Measurements from ENCODE around the gene GINS3.

The GINS3 gene

GRCh38 chr16:58451265-58451689 is 59.0 kb downstream of the GINS3 start:
- Histone ChIP-seq H3K4me1 (ENCODE audit: insufficient read depth, low read length) (no peaks in the 10 kb centered on the region), H3K36me3 (ENCODE audit: insufficient read depth, low read length) (no peaks in the 10 kb centered on the region), H3K9ac (ENCODE audit: low read depth, low read length) (no peak overlapping the region), H3K9me3 (ENCODE audit: control insufficient read depth, insufficient read depth, low read length) (no peaks in the 10 kb centered on the region)

- no peaks in the 10 kb centered on the region for H3K36me3 ChIP-seq (ENCODE audit: insufficient read depth, low read length)
- no peaks in the 10 kb centered on the region for H3K4me1 ChIP-seq (ENCODE audit: insufficient read depth, low read length)
- H3K9me3 ChIP-seq (ENCODE audit: control insufficient read depth, insufficient read depth, low read length) = no peaks in the 10 kb centered on the region
- H3K9ac ChIP-seq (ENCODE audit: low read depth, low read length) = no peak overlapping the region
These were observed 59.7 kb downstream of the GINS3 start for GRCh38 chr16:58451945-58452401.

GRCh38 chr16:58452640-58453039 is 60.4 kb downstream of the GINS3 start:
- H3K36me3 ChIP-seq (ENCODE audit: insufficient read depth, low read length) = no peaks in the 10 kb centered on the region
- H3K9ac ChIP-seq (ENCODE audit: low read depth, low read length) = no peak overlapping the region
- no peaks in the 10 kb centered on the region for H3K4me1 ChIP-seq (ENCODE audit: insufficient read depth, low read length)
- no peaks in the 10 kb centered on the region for H3K9me3 ChIP-seq (ENCODE audit: control insufficient read depth, insufficient read depth, low read length)

GRCh38 chr16:58454178-58454577 is 61.9 kb downstream of the GINS3 start:
- no peaks in the 10 kb centered on the region for H3K9me3 ChIP-seq (ENCODE audit: control insufficient read depth, insufficient read depth, low read length)
- no peaks in the 10 kb centered on the region for H3K36me3 ChIP-seq (ENCODE audit: insufficient read depth, low read length)
- peaks cover 3% of the 10 kb centered on the region; the same call in 1 of the 2 replicates for H3K4me1 ChIP-seq (ENCODE audit: insufficient read depth, low read length)
- H3K9ac ChIP-seq (ENCODE audit: low read depth, low read length) = no peak overlapping the region

GRCh38 chr16:58454856-58455255 is 62.6 kb downstream of the GINS3 start:
- H3K4me1 ChIP-seq (ENCODE audit: insufficient read depth, low read length) = peaks cover 3% of the 10 kb centered on the region; the same call in 1 of the 2 replicates
- H3K9me3 ChIP-seq (ENCODE audit: control insufficient read depth, insufficient read depth, low read length) = no peaks in the 10 kb centered on the region
- no peak overlapping the region for H3K9ac ChIP-seq (ENCODE audit: low read depth, low read length)

More at GRCh38 chr16:58454856-58455255, 62.6 kb downstream of the GINS3 start:
- H3K36me3 ChIP-seq (ENCODE audit: insufficient read depth, low read length) = no peaks in the 10 kb centered on the region

Data from ES-I3 (cell line).